Embryonic facial prominence (tissue), 1 donor: ENCODE data around the gene THOC5.
"Not testable (repeated sequence)": the region's sequence is repeated elsewhere in the genome, so short reads cannot be mapped to it uniquely, and the experiment has no call there.

Experiments
- DNase-seq: peaks from one replicate; pipeline ENCODE4 v3.0.0-alpha.2; 2016; ENCODE audit errors: extremely low spot score

The THOC5 gene

GRCh38 chr22:29563652-29564460 lies 10.3 kb upstream of the THOC5 start:
- no peak for DNase-seq

- no peak for DNase-seq
These were observed 6.3 kb upstream of the THOC5 start for GRCh38 chr22:29559853-29560252.

- no peak for DNase-seq
These were observed 5.5 kb upstream of the THOC5 start for GRCh38 chr22:29559030-29559429.

- DNase-seq, result no peak
These were observed 1.6 kb upstream of the THOC5 start for GRCh38 chr22:29555065-29555644.

- DNase-seq, result not testable (repeated sequence)
These were observed 1.2 kb downstream of the THOC5 start for GRCh38 chr22:29552357-29552756.

GRCh38 chr22:29550005-29550404 lies 3.6 kb downstream of the THOC5 start:
- DNase-seq, result no peak

- DNase-seq, result not testable (repeated sequence)
These were observed 8.5 kb downstream of the THOC5 start for GRCh38 chr22:29545045-29545444.

GRCh38 chr22:29541845-29542244 lies 11.7 kb downstream of the THOC5 start:
- DNase-seq, result no peak

- DNase-seq, result no peak
These were observed 14.5 kb downstream of the THOC5 start for GRCh38 chr22:29539105-29539504.

GRCh38 chr22:29536411-29536810 lies 17.1 kb downstream of the THOC5 start:
- DNase-seq, result no peak

- no peak for DNase-seq
These were observed 22.1 kb downstream of the THOC5 start for GRCh38 chr22:29531419-29531818.

- no peak for DNase-seq
These were observed 22.8 kb downstream of the THOC5 start for GRCh38 chr22:29530716-29531115.

GRCh38 chr22:29528144-29528543 lies 25.4 kb downstream of the THOC5 start:
- DNase-seq, result no peak

GRCh38 chr22:29524442-29525191 lies 28.9 kb downstream of the THOC5 start:
- no peak for DNase-seq

- no peak for DNase-seq
These were observed 29.8 kb downstream of the THOC5 start for GRCh38 chr22:29523761-29524160.

GRCh38 chr22:29521526-29521925 lies 32.0 kb downstream of the THOC5 start:
- DNase-seq, result no peak

- no peak for DNase-seq
These were observed 32.7 kb downstream of the THOC5 start for GRCh38 chr22:29520851-29521250.

- DNase-seq, result no peak
These were observed 33.6 kb downstream of the THOC5 start for GRCh38 chr22:29519996-29520395.

- no peak for DNase-seq
These were observed 35.1 kb downstream of the THOC5 start for GRCh38 chr22:29518427-29518826.

GRCh38 chr22:29517215-29517908 lies 36.2 kb downstream of the THOC5 start:
- DNase-seq, result no peak

GRCh38 chr22:29512031-29512430 lies 41.5 kb downstream of the THOC5 start:
- DNase-seq, result no peak
